ENCODE results near the gene FOXD2. TPM values are rescaled to one million over a fixed set of nuclear protein-coding genes. Genes with fewer than 3 reads are reported as not detected.

FOXD2 gene
- total RNA-seq, 1 experiment from 2014 or later, result 5.8 TPM

DNA sequence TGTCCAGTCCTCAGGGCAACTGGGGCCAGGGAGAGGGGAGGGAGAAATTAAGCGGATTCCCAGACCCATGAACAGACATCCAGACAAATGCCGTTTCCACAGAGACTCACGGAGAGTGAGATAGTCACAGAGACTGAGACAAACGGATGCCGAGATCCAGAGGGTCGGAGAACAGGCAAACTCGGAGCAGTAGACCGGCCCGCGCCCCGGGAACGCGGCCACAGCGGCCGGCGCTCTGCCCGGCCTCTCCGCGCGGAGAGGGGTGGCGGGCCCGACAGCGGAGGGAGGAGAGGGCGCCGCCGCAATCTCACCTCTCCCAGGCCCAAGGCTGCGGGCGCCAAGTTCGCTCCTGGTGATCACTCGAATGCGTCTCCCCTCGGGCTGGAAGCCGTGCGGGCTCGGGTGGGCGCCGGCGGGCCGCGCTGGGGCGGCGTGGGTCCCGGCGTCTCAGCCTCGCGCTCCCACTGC is 831 bp upstream of the FOXD2 start:
- in situ Hi-C loops (cut with HindIII; ENCODE audit: low sequenced_read_pairs), result no loop called here
- no peak for DNase-seq (ENCODE audit: low spot score)

DNA sequence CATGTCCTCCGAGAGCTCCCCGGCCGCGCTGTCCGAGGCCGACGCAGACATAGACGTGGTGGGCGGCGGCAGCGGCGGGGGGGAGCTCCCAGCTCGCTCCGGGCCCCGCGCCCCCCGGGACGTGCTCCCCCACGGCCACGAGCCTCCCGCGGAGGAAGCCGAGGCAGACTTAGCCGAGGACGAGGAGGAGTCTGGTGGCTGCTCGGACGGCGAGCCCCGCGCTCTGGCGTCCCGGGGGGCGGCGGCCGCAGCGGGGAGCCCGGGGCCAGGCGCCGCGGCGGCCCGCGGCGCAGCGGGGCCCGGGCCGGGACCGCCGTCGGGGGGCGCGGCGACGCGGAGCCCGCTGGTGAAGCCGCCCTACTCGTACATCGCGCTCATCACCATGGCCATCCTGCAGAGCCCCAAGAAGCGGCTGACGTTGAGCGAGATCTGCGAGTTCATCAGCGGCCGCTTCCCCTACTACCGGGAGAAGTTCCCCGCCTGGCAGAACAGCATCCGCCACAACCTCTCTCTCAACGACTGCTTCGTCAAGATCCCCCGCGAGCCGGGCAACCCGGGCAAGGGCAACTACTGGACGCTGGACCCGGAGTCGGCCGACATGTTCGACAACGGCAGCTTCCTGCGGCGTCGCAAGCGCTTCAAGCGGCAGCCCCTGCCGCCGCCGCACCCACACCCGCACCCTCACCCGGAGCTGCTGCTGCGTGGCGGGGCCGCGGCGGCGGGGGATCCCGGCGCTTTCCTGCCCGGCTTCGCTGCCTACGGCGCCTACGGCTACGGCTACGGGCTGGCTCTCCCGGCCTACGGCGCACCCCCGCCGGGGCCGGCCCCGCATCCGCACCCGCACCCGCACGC is 547 bp downstream of the FOXD2 start:
- in situ Hi-C loops (cut with HindIII; ENCODE audit: low sequenced_read_pairs), result no loop called here
- DNase-seq (ENCODE audit: low spot score), result no peak

- DNase-seq (ENCODE audit: low spot score), result no peak
- in situ Hi-C loops (cut with HindIII; ENCODE audit: low sequenced_read_pairs), result no loop called here
These were observed 1.4 kb downstream of the FOXD2 start for GRCh38 chr1:47439017-47439818.

DNA sequence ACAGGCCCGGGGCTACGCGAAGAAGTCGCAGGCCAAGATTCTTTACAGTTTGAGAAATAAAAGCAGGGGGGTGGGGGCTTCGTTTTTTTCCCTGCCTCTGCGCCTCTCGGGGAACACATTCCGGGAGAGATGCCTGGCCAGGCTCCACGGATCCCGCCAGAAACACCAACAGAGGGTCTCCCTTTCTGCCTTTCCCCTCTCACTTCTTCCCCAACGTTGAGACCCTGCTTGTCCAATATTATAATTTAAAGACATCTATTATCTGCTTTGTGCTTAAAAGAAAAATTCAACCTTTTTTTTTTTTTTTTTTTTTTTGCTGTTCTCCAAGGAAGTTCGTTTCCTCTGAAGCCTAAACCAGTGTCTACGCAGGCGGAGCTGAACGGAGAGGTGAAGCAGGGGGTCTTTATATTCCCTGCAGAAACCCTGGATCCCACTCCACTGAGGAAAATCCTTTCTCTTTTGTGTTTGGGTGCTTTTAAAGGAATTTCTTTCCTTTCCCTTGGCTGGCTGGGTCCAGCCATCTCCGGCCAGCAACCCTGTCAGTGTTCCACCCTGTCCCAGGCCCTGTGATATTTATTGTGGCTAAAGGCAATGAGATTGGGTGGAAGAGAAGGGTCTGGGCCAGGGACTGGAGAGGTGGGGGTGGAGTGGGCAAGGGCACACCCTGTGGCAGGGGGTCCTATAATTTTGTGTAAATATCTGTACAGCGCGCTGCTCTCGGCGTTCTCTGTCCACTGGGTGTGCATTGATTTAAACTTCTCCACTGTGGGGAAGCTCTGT is 2.2 kb downstream of the FOXD2 start:
- no peak for DNase-seq (ENCODE audit: low spot score)
- in situ Hi-C loops (cut with HindIII; ENCODE audit: low sequenced_read_pairs), result no loop called here

GRCh38 chr1:47440599-47441081 is 2.8 kb downstream of the FOXD2 start:
- DNase-seq (ENCODE audit: low spot score), result no peak
- in situ Hi-C loops (cut with HindIII; ENCODE audit: low sequenced_read_pairs), result no loop called here

GRCh38 chr1:47441450-47442106 is 3.7 kb downstream of the FOXD2 start:
- in situ Hi-C loops (cut with HindIII; ENCODE audit: low sequenced_read_pairs), result no loop called here
- no peak for DNase-seq (ENCODE audit: low spot score)

- in situ Hi-C loops (cut with HindIII; ENCODE audit: low sequenced_read_pairs), result no loop called here
- DNase-seq (ENCODE audit: low spot score), result no peak
These were observed 4.4 kb downstream of the FOXD2 start for GRCh38 chr1:47442202-47442601.

DNA sequence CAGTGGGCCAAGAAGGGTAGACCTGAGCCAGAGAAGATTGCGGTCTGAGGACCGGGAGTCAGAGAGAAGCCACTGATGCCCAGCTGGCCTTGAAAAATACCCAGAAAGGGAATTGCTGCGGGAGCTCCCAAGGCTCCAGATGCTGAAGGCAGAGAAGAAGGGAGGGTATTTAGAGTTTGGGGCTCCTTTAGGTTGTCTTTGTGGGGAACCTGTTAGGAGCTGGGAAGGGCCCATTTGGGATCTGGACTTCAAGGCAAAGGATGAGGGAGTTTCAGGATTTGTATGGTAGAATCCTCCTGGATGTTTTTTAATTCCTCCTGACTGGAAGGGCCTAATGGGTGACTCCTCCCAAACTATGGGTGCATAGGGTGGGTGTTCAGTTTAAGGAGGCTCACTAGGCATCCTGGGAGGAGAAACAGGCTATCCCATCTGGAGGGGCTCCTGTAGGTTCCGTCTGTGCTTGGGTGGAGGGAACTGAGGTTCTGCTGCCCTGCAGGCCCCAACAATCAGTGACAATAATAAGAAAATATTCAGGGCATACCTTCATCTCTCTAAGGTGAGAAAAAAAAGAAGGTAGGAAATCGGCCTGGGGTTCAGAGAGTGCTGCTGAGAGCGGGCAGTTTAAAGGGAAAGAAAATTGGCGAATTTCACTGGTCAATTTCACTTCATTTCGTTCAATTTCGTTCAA is 5.1 kb downstream of the FOXD2 start:
- no peak for DNase-seq (ENCODE audit: low spot score)
- in situ Hi-C loops (cut with HindIII; ENCODE audit: low sequenced_read_pairs), result no loop called here

DNA sequence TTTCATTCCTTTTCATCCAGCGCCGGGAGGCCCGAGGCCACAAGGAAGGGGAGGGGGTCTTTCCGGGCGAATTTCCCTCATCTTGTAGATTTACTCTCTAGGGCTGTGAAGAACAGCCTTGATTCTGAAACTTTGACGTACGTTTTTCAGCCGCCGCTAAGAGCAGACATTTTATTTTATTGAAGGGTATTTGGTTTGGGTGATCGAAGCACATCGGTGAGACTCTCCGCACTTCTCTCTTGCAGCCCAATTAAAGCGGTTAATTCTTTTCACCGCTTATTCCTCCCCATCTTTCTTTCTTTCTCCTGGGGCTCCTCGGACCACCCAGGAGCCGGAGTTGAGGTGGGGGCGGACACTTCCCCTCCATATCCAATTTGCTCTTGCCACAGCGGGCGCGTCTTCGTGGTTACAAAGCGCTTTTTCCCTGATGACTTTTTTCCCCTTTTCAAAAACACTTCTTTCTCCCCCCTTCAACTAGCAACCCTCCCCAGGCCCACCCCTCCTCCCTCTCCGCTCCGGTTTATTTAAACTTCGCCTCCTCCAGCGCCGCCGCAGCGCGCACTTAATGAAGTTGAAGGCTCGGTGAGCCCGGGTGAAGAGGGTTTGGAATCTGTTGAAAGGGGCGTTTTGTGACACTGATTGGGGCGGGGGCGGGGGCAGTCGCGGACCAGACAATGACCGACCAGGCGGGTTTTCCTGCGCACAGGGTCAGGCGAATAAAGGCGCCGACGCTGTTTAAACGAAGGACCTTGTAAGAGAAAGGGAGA is 5.9 kb downstream of the FOXD2 start:
- in situ Hi-C loops (cut with HindIII; ENCODE audit: low sequenced_read_pairs), result no loop called here
- no peak for DNase-seq (ENCODE audit: low spot score)

- in situ Hi-C loops (cut with HindIII; ENCODE audit: low sequenced_read_pairs), result no loop called here
- no peak for DNase-seq (ENCODE audit: low spot score)
These were observed 6.4 kb downstream of the FOXD2 start for GRCh38 chr1:47444297-47444561.

- no peak for DNase-seq (ENCODE audit: low spot score)
- in situ Hi-C loops (cut with HindIII; ENCODE audit: low sequenced_read_pairs), result no loop called here
These were observed 7.0 kb downstream of the FOXD2 start for GRCh38 chr1:47444562-47445465.

DNA sequence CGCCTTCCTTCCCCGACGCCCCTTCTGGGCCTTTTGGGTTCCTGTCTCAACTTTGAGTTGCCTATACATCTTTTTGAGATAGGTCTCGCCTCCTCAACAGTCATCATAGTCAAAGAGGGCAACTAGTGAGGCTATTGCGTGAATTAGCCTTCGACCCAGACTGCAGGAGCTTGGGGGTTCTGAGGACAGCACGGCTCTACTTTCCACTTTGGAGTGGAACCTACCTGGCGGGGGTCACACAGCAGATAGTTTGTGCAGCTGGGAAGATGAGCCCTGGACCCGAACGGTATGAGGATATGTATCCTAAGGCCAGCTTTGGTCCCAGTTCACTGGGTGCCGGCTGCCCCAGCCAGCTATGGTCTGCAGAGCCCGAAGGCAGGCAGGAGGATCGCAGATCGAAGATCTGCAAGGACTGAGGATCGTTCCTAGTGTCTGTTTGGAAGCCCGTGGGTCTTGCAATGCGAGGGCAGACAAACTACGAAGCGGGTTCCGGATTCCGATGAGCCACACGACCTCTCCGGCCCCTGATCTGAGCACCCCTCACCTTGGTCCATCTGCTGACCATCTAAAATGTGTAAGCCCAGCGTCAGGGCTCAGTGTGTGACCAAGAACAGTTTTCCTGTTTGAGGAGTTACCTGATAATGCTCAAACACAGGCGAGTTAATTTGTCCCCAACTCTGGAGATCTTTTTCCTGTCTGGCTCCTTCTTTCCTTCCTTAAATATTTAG is 8.1 kb downstream of the FOXD2 start:
- DNase-seq (ENCODE audit: low spot score), result no peak
- in situ Hi-C loops (cut with HindIII; ENCODE audit: low sequenced_read_pairs), result no loop called here

DNA sequence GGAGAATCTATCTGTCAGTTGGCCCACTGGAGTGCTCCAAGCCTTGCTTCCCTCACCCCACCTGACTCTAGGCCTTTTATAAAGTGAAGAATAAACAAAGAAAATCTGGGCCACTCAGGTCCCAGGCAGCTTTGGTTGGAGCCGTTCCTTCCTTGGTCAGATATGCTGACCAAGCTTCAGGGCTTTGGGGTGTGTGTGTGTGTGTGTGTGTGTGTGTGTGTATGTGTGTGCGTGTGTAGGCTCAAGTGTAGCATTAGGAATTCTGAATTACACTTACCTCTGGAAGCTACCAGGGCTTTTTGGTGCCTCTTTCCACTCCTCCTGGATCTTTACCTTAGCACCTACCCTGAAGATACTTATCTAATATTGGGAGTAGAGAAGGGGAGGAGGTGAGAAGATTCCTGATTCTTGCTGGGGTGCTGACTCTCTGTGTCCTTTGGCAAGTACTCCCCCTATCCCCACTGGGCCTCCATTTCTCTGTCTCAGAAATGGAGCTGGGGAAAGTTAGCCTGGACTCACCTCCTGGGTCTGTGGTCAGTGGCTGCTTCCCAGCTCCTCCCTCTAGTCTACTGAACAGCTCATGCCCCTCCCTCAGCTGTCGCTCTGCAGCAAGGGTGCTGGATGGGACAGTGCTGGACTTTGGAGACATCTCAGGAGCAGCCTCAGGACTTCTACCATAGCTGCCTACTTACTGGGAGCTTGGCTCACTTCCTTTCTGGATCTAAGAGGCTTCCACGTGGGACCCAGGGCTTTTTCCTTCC is 10.8 kb downstream of the FOXD2 start:
- no peak for DNase-seq (ENCODE audit: low spot score)
- in situ Hi-C loops (cut with HindIII; ENCODE audit: low sequenced_read_pairs), result no loop called here

DNA sequence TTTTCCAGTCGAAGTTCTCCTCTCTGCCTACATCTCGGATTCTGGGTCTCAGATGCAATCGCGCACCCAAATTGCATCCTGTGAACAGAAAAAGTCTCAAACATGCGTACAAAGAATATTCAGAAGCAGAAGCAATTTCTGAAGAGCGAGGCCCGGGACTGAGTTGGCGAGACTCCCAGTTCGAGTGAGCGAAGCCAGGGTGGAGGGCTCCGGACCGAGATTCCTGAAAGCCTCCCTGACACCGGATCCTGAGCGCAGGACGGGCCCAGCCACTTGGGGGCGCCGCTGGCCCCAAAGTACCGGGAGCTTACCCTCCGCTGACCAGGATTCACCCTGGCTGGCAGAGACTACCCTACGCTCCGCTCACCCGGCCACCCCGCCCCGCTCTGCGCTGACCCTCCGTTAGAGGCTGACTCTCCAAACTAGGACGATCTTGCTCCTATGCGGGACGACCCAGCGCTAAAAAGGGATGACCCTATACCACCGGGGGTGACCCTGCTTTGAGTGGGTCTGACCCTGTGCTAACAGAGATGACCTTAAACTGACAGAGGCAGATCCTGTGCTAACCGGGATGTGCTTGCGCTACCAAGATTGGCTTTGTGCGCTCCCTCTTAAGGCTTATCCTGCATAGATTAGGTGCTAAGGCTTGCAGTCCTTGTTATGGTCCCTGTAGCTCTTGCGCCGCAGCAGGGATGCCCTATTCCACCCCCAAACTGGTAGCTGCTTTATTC is 12.1 kb downstream of the FOXD2 start:
- in situ Hi-C loops (cut with HindIII; ENCODE audit: low sequenced_read_pairs), result no loop called here
- no peak for DNase-seq (ENCODE audit: low spot score)

GRCh38 chr1:47450606-47451005 is 12.8 kb downstream of the FOXD2 start:
- in situ Hi-C loops (cut with HindIII; ENCODE audit: low sequenced_read_pairs), result no loop called here
- no peak for DNase-seq (ENCODE audit: low spot score)
